ENCODE measurements around the gene PIEZO2.

PIEZO2 gene

DNA sequence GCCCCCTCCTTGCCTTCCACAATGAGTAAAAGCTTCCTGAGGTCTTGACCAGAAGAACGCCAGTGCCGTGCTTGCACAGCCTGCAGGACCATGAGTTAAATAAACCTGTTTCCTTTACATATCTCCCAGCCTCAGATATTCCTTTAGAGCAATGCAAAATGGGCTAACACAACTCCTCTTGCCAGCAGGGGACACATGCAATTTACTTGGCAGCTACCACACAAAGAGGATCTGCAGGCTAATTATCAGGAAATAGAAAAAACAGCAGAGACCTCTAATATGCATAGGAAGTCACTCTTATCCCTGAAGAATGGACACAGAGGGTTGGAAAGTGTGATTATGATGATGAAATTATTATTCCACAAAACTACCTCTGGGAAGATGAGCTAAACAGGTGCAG, 114.0 kb downstream of the PIEZO2 start:
- Histone ChIP-seq H3K36me3 (no peaks in the 10 kb centered on the region), H3K9me3 (no peaks in the 10 kb centered on the region), H3K4me3 (ENCODE audit: low read depth, low read length) (no peak overlapping the region), H3K4me1 (no peaks in the 10 kb centered on the region), H3K27me3 (no peaks in the 10 kb centered on the region)
- TF ChIP-seq, protein P1, sequence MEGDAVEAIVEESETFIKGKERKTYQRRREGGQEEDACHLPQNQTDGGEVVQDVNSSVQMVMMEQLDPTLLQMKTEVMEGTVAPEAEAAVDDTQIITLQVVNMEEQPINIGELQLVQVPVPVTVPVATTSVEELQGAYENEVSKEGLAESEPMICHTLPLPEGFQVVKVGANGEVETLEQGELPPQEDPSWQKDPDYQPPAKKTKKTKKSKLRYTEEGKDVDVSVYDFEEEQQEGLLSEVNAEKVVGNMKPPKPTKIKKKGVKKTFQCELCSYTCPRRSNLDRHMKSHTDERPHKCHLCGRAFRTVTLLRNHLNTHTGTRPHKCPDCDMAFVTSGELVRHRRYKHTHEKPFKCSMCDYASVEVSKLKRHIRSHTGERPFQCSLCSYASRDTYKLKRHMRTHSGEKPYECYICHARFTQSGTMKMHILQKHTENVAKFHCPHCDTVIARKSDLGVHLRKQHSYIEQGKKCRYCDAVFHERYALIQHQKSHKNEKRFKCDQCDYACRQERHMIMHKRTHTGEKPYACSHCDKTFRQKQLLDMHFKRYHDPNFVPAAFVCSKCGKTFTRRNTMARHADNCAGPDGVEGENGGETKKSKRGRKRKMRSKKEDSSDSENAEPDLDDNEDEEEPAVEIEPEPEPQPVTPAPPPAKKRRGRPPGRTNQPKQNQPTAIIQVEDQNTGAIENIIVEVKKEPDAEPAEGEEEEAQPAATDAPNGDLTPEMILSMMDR (IDR thresholded peaks at IDR 0.05; ENCODE audit: low read depth, low read length), result no peak
- DNase-seq, result no peak

DNA sequence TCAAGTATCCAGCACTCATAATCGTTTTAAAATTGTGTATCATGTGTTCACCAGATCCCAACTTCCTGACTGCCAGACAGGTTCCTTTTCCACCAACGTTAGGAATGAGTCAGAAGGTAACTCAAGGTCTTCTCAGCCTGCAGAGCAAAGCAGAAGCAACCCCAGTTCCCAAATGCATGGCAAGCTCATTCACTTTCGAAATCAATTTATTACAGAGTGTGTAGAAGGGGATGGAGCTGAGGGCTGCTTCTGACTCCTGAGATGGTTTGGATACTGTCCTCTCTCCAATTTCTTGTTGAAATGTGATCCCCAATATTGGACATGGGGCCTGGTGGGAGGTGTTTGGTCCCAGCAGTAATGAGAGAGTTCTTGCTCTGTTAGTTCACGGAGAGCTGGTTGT, 114.5 kb downstream of the PIEZO2 start:
- Histone ChIP-seq H3K9me3 (no peaks in the 10 kb centered on the region), H3K36me3 (no peaks in the 10 kb centered on the region), H3K27me3 (no peaks in the 10 kb centered on the region), H3K4me1 (no peaks in the 10 kb centered on the region), H3K4me3 (ENCODE audit: low read depth, low read length) (no peak overlapping the region)
- TF ChIP-seq, protein P1 (IDR thresholded peaks at IDR 0.05; ENCODE audit: low read depth, low read length), result no peak
- no peak for DNase-seq

DNA sequence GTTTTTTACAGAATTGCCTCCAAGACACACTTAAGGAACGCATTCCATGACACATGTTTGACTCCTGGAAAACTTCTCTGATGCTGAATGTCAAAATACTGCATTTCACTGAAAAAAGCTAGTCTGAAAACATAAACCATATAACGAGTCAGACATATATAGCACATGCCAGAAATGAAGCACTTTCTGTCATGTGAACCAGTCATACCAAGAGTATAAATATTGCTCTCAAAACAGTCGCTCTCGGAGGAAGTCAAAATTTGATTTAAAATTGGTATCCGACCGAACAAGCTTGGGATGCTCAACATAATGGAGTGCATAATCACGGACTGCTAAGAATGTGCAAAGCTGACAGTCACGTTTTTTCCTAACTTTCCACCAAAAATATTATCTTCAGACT, 115.9 kb downstream of the PIEZO2 start:
- Histone ChIP-seq H3K9me3 (no peaks in the 10 kb centered on the region), H3K4me1 (no peaks in the 10 kb centered on the region), H3K36me3 (no peaks in the 10 kb centered on the region), H3K27me3 (no peaks in the 10 kb centered on the region), H3K4me3 (ENCODE audit: low read depth, low read length) (no peak overlapping the region)
- DNase-seq, result no peak
- TF ChIP-seq, protein P1 (IDR thresholded peaks at IDR 0.05; ENCODE audit: low read depth, low read length), result no peak

DNA sequence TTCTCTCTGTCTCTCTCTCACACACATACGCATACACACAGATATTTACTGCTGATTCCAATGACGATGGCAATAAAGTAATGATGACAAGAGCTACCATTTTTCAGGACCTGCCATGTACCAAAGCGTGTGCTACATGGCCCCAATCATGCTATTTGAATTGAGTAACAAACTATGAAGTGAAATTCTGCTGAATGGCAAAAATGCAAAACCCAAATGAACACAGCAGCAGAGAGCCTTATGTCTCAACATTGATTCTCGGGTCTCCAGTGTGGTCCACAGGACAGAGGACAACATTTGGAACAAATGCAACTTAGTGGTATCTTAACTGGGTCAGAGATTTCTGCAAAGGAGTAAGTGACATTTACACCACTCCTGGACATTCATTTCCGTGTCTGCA, 117.4 kb downstream of the PIEZO2 start:
- DNase-seq, result no peak
- Histone ChIP-seq H3K4me1 (no peaks in the 10 kb centered on the region), H3K27me3 (no peaks in the 10 kb centered on the region), H3K9me3 (no peaks in the 10 kb centered on the region), H3K36me3 (no peaks in the 10 kb centered on the region), H3K4me3 (ENCODE audit: low read depth, low read length) (no peak overlapping the region)
- TF ChIP-seq, protein P1 (IDR thresholded peaks at IDR 0.05; ENCODE audit: low read depth, low read length), result no peak

DNA sequence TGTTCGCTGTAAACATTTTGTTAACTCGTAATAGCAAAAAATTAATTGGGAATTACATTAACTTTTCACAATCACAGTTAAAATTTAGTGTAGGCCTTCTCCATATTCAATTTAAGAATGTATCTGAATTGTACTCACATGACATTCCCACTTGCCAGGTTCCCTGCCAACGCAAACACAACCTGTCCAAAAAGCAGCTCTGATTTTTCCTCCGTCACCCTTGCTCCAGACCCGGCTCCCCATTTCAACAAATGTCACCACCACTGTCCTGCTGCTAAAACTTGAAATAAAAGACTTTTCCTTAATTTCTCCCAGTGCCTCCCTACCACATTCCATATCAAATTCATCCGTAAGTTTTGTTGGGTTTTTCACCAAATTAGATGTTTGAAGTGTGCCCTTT, 120.3 kb downstream of the PIEZO2 start:
- TF ChIP-seq, protein P1 (IDR thresholded peaks at IDR 0.05; ENCODE audit: low read depth, low read length), result no peak
- Histone ChIP-seq H3K36me3 (no peaks in the 10 kb centered on the region), H3K4me1 (no peaks in the 10 kb centered on the region), H3K4me3 (ENCODE audit: low read depth, low read length) (no peak overlapping the region), H3K27me3 (no peaks in the 10 kb centered on the region), H3K9me3 (no peaks in the 10 kb centered on the region)
- DNase-seq, result no peak

DNA sequence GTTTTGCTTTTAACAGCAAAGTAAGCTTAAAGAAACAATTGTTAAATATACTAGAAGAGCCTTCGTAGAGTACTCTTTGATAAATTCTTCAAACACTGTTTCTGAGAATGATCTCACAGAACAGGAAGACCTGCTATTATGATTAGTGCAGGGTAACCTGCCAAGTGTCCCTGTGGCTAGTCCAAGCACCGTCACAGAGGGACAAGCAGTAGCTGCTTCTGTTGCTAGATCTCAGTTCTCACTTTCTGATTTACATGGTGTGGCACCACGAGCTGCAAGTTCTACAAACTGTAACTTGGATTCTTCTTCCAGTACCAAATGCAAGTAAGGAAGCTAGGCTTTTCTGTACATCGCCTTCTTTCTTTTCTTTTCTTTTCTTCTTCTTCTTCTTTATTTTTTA, 121.5 kb downstream of the PIEZO2 start:
- TF ChIP-seq, protein P1 (IDR thresholded peaks at IDR 0.05; ENCODE audit: low read depth, low read length), result no peak

More for the DNA sequence above, 121.5 kb downstream of the PIEZO2 start:
- no peaks in the 10 kb centered on the region for H3K4me1 ChIP-seq
- no peak overlapping the region for H3K4me3 ChIP-seq (ENCODE audit: low read depth, low read length)
- DNase-seq, result no peak
- no peaks in the 10 kb centered on the region for H3K36me3 ChIP-seq
- H3K27me3 ChIP-seq, result no peaks in the 10 kb centered on the region
- H3K9me3 ChIP-seq, result no peaks in the 10 kb centered on the region
